Ovary (tissue), 9 donors: Measurements from ENCODE around the gene HDAC5. TPM values are rescaled to one million over a fixed set of nuclear protein-coding genes. Genes with fewer than 3 reads are reported as not detected.
"Not testable (repeated sequence)": the region's sequence is repeated elsewhere in the genome, so short reads cannot be mapped to it uniquely, and the experiment has no call there.

Experiments
- DNase-seq, 5 donors: peaks; one replicate each; pipeline ENCODE4 v3.0.0-alpha.2; 2019 to 2020
- H3K27ac ChIP-seq, 2 donors: fragments of 200-600 bp; one replicate each; pipeline versions ENCODE4 v1.5.1 to v1.8.0; 2019 to 2022
- H3K27me3 ChIP-seq: fragments of 200-600 bp; one replicate; pipeline ENCODE4 v1.8.0; 2022
- H3K36me3 ChIP-seq: fragments of 200-600 bp; sonication (generic); one replicate; pipeline ENCODE4 v1.5.1; 2019
- H3K4me1 ChIP-seq: one replicate; pipeline ENCODE4 v1.8.1; 2013; ENCODE audit warnings: mild to moderate bottlenecking, moderate library complexity; ENCODE audit not compliant: insufficient read depth
- H3K4me3 ChIP-seq: fragments of 200-600 bp; sonication (generic); one replicate; pipeline ENCODE4 v1.5.1; 2017
- H3K9me3 ChIP-seq, 2 donors: fragments of 200-600 bp in 1 of 2; sonication (generic) in 1 of 2; one replicate each; pipeline versions ENCODE4 v1.5.1 to v1.8.1; 2013 to 2019; ENCODE audit warnings: mild to moderate bottlenecking in 1 of 2, moderate library complexity in 1 of 2
- CTCF ChIP-seq, 3 donors: fragments of 450-650 bp in 2 of 3; fragments of 200-600 bp in 1 of 3; IDR thresholded peaks; one replicate each; pipeline versions ENCODE4 v1.5.1 to v1.8.0; 2016 to 2022; ENCODE audit warnings: antibody characterized with exemption in 3 of 3, mild to moderate bottlenecking in 1 of 3
- EP300 ChIP-seq: sonication (generic); formaldehyde crosslinking; IDR thresholded peaks from one replicate; pipeline ENCODE4 v1.6.1; 2017; ENCODE audit warnings: antibody characterized with exemption
- POLR2A ChIP-seq: fragments of 450-650 bp; IDR thresholded peaks from one replicate; pipeline ENCODE4 v1.6.1; 2017; ENCODE audit warnings: antibody characterized with exemption, mild to moderate bottlenecking, moderate library complexity
- WGBS, 3 donors: extraction: QIAGEN DNeasy Blood & Tissue Kit in 1 of 3; methylation state at CpG; one replicate each; pipeline versions ENCODE4 v1.1.5 to v1.1.7; 2013 to 2017; 5-methylcytosine and 5-hydroxymethylcytosine counted together
- intact Hi-C, 4 donors: fragments of 100-400 bp; cut with DNase I; formaldehyde crosslinking; loops; one replicate each; pipeline versions ENCODE4 v1.11.0 to v1.15.1; 2022 to 2023
- polyA plus RNA-seq, 2 donors: library from polyadenylated mRNA; stranded (reverse); fragments of 200-250 nt in 1 of 2; fragments of 350-450 nt in 1 of 2; fragmentation: Illumina TruSeq in 1 of 2; extraction: RNeasy Lipid Tissue Mini Kit (QIAGEN cat#74804) in 1 of 2; gene quantifications; one replicate each; pipeline ENCODE4 v1.2.3, GENCODE V29; 2013 to 2014
- total RNA-seq, 7 donors: library from RNA; depleted of rRNA in 2 of 7; stranded (reverse); fragments of >200 nt in 2 of 7; fragmentation: NEBNext Ultra II Directional in 3 of 7; extraction: Animal tissue kit (Norgen Biotek cat#: 25700) in 3 of 7; gene quantifications; one replicate each; pipeline versions ENCODE4 v1.1.0 to v1.2.4, GENCODE V29; 2016 to 2023
- donor health status: DM: no; HTN: no; CAD: no; lungs with moderate emphysema.
- donor health status: DM: no; HTN: no; CAD: no.
- donor health status: Bipolar disorder and iron deficiency.
- donor health status: DM: yes; HTN: yes; CAD: no.
- donor health status: DM: no; HTN: no; CAD: no.
- donor health status: DM: yes; HTN: yes; CAD: no.

HDAC5 gene
- total and polyA plus RNA-seq, 9 donors = 11.4 to 97.6 (median 67.2) TPM

- Histone ChIP-seq H3K36me3 (no peaks in the 10 kb centered on the region), H3K9me3 (no peaks in the 10 kb centered on the region), H3K4me1 (no peaks in the 10 kb centered on the region), H3K27me3 (no peaks in the 10 kb centered on the region), H3K4me3 (no peak overlapping the region), H3K27ac (no peak overlapping the region)
- 92 to 98% (median 96%) methylated on average over 4 of the region's 4 CpGs for WGBS, 3 donors
- TF ChIP-seq EP300 = no peak
- TF ChIP-seq POLR2A = no peak
- TF ChIP-seq CTCF (IDR thresholded peaks at IDR 0.05) = no peak
- no peak for DNase-seq
- intact Hi-C loops = no loop called here
Measured at GRCh38 chr17:44152875-44153274, 29.4 kb upstream of the HDAC5 start.

- no peak overlapping the region for H3K27ac ChIP-seq
- H3K9me3 ChIP-seq = no peaks in the 10 kb centered on the region
- no peaks in the 10 kb centered on the region for H3K4me1 ChIP-seq
- H3K27me3 ChIP-seq = no peaks in the 10 kb centered on the region
- H3K4me3 ChIP-seq = no peak overlapping the region
- H3K36me3 ChIP-seq = no peaks in the 10 kb centered on the region
- 88 to 94% (median 93%) methylated on average over 4 of the region's 4 CpGs for WGBS, 3 donors
- TF ChIP-seq POLR2A (no peak), EP300 (no peak), CTCF (IDR thresholded peaks at IDR 0.05) (no peak)
- no peak for DNase-seq
- intact Hi-C loops = no loop called here
Measured at GRCh38 chr17:44149750-44150329, 26.4 kb upstream of the HDAC5 start.

GRCh38 chr17:44149066-44149465 is 25.6 kb upstream of the HDAC5 start:
- WGBS, 3 donors = 93 to 95% (median 94%) methylated on average over 3 of the region's 3 CpGs
- H3K4me3 ChIP-seq, intact Hi-C loops, H3K9me3 ChIP-seq, H3K27ac ChIP-seq, H3K4me1 ChIP-seq, H3K36me3 ChIP-seq, H3K27me3 ChIP-seq, DNase-seq: not testable (repeated sequence)

GRCh38 chr17:44147812-44148211 is 24.4 kb upstream of the HDAC5 start:
- Histone ChIP-seq H3K4me1 (no peaks in the 10 kb centered on the region), H3K9me3 (no peaks in the 10 kb centered on the region), H3K36me3 (no peaks in the 10 kb centered on the region), H3K27ac (no peak overlapping the region), H3K4me3 (no peak overlapping the region), H3K27me3 (no peaks in the 10 kb centered on the region)
- TF ChIP-seq EP300 (no peak), CTCF (IDR thresholded peaks at IDR 0.05) (no peak), POLR2A (no peak)
- no peak for DNase-seq
- WGBS, 3 donors = 89 to 94% (median 91%) methylated on average over 4 of the region's 4 CpGs
- intact Hi-C loops = no loop called here

GRCh38 chr17:44146375-44147346 is 23.2 kb upstream of the HDAC5 start:
- H3K4me1 ChIP-seq = no peaks in the 10 kb centered on the region

More at GRCh38 chr17:44146375-44147346, 23.2 kb upstream of the HDAC5 start:
- no peak for DNase-seq
- WGBS, 3 donors = 38 to 52% (median 39%) methylated on average over 2 of the region's 2 CpGs
- intact Hi-C loops = no loop called here
- H3K27me3 ChIP-seq = no peaks in the 10 kb centered on the region
- no peak overlapping the region for H3K4me3 ChIP-seq
- no peaks in the 10 kb centered on the region for H3K36me3 ChIP-seq
- H3K27ac ChIP-seq = no peak overlapping the region
- TF ChIP-seq EP300 (no peak), POLR2A (no peak), CTCF (IDR thresholded peaks at IDR 0.05) (no peak)
- no peaks in the 10 kb centered on the region for H3K9me3 ChIP-seq
